HG03066 (cell line): ENCODE measurements around the gene ZCCHC18.
"Not testable (repeated sequence)": the region's sequence is repeated elsewhere in the genome, so short reads cannot be mapped to it uniquely, and the experiment has no call there.

Source experiments
- ATAC-seq: cut with Tn5 transposase; IDR thresholded peaks from one replicate; pipeline ENCODE4 v1.9.1; 2021; ENCODE audit warnings: low read depth; ENCODE audit not compliant: unreplicated experiment

The ZCCHC18 gene

DNA sequence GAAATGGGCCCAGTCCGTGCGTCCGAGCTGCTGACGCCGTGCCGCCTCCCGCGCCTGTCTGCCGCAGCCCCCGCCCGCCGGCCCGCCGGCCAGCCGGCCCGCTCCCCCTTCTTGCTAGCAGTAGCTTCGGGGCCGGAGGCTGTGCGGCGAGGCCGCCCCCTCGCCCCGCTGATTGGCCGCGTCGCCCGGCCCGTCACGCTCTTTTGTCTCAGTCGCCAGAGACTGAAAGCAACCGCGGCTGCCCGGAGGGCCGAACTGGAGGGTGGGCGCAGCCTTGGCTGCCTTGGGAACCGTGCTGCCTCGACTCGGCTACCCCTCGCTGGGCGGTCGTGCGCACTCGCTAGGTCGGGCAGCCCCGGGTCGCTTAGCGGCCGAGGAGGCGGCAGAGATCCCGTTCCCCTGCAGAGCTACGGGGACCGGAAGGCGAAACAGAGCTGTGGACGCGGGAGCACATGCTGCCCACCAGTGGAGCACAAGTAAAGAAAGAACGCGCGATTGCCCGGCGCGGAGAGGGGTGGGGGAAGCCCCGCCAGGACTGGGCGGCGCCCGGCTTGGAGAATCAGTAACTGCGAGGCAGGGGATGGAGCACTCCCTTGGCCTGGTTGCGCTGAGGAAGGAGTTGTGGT, at the start of gene ZCCHC18:
Gene ZCCHC18 (plus strand): TSS at position 198 of the 626 bp plus-strand sequence. CDS start 1,589 bp downstream, outside the sequence.
- ATAC-seq: peak; percentile 64

DNA sequence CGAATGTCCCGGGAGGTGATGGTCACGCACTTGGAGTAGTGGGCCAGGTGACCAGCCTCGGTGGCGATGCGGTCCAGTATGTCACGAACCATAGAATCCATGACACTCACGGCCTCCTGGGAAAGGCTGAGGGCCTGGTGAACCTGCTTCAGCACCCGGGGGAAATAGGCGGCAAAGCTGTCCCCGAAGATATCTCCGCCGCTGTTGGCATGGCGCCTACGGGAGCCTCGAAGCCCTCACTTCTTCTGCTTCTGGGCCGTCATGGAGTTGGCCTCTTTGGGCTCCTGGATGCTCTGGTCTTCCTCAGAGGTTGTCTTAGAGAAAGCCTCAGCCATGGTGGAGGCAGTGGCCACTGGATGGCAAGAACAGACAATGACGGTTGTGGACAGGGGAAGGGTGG, 49.7 kb upstream of the ZCCHC18 start:
- ATAC-seq: not testable (repeated sequence)

DNA sequence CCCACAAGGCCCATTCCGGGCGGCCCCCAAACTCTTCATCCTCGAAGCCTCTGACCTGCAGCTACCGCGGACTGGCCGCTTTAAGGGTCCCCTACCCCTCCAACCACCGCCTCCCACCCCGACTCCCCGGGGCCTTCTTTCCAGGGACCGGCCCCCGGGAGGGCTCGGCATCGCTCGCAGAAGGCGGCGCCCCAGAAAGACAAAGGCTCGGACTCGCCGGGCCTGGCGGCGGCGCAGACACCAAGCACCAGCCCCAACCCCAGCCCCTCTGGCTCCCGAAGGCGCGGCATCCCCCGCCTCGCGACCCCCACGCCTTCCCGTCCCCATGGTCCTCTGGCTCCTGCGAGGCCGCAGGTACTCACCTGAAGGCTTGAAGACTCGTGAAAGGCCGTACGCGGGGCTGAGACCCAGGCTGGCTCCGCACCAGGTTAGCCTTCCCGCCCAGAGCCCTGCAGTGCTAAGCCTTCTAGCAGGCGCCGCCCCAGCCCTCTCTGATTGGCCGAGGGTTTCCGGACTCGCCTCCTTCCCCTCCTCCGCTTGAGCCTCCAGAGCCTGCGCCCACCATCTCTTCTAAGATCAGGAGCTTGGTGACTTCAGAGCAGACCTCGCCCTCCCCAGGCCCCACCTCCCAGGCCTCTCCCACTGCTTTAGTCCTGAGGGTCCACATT, 36.4 kb upstream of the ZCCHC18 start, which contains the start of gene TMSB15C:
Gene TMSB15C (minus strand): TSS at position 459 of the 668 bp plus-strand sequence.
- ATAC-seq: peak; percentile 93

DNA sequence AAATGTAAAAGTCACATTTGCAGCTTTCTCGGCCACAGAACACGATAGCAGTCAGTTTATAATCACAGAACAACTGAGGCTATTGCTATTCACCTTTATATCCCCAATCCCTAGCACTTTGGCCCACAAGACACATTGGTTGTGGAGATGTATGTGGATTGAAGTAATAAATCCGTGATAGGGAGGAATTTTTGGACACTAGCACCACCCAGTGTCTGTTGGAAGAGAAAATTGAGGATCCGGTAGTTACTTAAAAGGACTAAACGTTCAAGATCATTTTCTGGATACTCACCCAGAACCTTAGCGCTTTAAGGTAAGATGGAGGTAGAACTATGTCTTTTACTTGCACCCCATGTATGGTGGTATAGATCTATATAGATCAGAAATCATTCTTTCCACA, 34.5 kb upstream of the ZCCHC18 start:
- not testable (repeated sequence) for ATAC-seq

DNA sequence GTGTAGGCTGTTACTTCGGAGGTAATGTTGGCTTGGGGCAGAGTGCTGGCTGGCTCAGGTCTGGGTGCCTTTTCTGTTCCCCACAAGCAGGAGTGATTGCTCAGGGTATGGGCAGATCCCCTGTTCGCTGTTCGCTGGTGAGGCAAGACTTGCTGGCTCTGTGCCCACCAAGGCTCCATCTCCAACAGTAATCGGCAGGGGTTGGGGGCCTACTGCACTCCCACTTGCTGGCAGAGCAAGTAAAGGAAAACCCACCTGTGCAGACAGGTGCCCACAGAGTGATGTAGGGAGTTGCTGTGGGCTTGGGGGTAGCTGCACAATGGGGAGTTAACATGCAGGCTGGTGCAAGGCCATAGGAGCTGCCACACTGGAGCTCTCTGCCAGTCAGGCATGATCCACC, 28.3 kb upstream of the ZCCHC18 start:
- no peak for ATAC-seq

DNA sequence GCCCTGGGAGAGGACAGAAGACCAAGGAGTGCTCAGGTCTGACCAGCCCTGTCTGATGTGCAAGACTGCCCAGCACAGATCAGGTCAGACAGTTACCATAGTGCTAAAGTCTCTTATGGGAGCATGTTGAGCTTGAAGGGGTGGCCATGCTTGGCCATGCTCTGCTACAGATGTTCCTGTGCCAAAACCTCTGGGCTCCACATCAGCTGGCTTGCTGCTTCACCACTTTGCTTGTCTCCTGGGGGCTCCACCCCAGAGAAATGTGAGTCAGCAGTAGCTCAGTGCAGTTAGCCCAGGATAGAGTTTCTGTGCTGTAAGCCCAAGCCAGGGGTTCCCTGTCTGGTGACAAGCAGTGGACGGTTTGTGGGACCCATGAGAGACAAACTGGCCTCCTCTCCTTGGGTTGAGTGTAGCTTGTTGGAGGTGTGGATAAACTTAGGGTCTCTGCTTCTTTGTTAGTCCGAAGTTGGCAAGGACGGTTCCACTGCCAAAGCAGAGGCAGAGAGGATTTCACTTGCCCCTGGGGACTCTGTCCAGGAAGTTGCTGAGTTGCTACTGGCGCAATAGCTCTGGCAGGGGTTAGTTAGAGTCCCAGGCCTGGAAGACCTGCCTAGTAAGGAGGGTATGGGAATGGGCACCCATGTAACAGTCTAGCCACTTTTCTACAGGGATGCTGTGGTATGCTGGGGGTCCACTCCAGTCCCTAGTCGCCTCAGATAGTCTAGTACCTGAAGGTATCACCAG, 27.6 kb upstream of the ZCCHC18 start:
- ATAC-seq: no peak

DNA sequence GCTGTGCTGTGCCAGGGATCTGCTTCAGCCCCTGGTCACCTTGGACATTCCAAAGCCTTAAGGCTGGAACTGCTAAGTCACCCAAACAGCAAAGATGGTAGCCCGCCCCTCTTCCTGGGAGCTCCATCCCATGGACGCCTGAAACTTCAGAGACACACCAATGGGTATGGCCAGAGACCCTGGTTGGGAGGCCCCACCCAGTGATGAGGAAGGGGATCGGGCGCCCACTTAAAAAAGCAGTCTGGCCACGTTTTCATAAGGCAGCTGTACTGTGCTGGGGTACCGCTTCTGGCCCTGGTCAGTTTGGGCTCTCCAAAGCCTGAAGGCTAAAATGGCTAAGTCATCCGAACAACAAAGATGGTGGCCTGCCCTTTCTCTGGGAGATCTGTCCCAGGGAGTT, 26.8 kb upstream of the ZCCHC18 start:
- ATAC-seq: no peak

DNA sequence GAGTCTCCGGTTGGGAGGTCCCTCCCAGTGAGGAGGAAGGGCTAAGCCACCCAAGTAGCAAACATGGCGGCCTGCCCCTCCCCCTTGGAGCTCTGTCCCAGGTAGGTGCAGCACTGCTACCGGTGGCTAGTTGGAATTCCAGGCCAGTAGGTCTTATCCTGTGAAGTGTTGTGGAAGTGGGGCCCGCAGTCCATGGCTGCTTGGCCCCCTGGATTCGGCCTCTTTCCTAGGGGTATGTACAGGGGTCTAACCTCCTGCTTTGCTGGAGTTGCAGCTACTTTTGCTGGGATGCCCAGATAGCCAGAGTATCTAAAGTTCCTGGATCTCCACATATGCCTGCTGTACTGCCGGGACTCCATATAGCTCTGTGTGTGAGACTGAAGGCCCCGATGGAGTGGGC, 26.4 kb upstream of the ZCCHC18 start:
- ATAC-seq: no peak

DNA sequence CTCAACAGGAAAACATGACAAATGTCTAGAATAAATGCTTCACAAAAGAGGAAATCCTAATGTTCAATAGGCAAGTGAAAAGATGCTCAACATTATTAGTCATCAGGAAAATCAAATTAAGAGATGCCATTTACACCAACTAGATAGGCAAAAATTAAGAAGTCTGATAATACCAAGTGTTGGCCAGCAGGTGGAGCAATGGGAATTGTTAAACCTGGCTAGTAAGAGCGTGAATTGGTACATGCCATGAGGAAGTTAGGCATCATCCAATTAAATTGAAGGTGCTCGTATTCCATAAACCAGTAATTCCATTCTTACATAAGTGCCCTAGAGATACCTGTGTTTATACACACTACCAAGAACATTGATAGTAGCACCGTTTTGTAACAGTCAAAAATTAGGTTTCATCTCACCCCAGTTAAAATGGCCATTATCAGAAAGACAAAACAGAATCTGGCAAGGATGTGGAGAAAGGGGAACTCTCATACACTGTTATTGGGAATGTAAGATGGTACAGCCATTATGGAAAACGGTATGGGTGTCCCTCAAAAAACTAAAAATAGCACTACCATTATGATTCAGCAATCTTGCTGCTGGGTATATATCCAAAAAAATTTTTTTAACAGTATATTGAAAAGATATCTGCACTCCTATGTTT, 14.0 kb upstream of the ZCCHC18 start:
- peak; percentile 83 for ATAC-seq

DNA sequence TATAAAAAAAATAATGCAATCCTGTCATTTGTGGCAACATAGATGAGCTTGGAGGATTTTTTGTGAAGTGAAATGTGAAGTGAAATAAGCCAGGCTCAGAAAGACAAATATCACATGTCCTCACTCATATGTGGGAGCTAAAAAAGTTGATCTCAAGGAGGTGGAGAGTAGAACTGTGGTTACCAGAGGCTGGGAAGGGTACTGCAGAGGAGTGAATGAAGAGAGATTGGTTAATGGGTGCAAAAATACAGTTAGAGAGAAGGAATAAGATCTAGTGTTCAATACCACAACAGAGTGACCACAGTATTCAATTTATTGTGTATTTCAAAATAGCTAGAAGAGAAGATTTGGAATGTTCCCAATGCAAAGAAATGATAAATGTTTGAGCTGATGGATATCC, 13.4 kb upstream of the ZCCHC18 start:
- no peak for ATAC-seq

DNA sequence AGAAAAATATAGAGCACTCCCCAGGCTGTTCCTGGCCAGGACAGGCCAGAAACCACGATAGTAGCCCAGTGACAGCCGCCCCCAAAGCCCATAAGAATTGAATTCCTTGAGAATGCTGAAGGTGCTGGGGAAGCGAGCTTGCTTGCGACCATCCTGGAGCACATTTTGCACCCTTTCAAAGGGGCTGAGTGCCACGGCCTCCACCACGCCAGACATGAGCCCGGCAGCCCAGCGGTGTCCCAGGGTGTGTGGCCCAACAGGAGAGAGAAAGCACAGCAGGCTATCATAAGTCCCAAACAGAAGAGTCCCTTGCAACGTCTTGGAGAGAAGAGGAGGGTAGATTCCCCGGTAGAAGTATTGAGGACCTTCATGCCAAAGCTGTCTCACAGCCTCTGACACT, 7.6 kb upstream of the ZCCHC18 start:
- ATAC-seq: no peak

DNA sequence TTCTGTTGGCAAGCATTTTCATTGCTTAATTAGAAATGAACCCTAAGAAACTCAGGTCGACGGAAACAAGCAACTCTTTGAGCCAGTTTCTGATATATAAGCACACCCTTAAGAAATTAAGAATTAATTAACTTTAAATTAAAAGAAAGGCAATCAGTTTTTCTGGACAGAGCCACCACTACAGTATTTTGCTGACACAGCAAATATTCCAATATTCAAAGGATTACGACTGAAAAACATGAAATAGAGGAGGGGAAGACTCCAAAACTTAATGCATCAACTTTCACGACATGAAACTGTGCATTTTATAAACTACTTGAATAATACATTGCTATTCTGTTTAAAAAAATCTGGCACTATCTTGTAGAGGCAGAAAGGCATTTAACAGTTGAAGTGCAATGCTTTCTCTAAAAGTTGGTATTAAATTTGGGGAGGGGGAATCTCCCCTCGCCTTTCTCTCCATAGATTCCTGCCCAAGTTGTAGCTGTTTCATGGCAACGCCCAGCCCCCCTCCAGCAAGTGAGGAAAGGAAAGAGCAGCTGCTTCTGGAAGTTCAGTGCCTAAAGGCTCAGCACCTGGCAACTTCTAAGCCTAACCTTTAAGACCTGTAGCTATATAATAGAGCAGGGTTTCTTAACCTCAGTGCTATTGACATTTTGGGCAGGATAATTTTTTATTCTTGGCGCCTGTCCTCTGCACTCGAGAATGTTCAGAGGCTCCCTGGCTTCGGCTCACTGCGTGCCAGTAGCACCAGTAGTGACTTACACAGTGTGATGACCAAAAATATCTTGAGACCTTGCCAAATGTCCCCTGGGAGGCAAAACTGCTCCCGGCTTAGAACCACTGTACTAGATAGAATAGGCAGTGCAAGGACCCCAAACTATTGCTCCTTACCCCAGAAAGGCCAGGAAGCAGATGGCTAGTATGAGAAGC, 6.7 kb upstream of the ZCCHC18 start:
- no peak for ATAC-seq

DNA sequence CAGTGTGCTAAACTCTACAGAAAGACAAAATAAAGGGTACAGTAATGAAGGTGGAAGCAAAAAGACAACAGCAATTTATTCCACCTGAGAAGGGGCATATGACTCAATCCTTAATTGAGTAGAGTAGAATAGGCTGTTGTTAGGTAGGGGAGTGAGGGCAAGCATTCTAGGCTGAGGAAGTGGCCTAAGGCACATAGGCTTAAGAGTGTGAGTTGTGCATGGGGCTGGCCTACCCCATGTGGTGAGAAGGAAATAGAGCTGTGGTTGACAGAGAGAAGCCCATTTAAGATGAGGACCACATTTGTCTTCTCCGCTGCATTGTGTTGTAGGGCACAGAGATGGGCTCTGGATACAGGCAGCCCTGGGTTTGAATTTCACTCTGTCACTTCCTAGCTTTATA, 3.4 kb upstream of the ZCCHC18 start:
- ATAC-seq: no peak

DNA sequence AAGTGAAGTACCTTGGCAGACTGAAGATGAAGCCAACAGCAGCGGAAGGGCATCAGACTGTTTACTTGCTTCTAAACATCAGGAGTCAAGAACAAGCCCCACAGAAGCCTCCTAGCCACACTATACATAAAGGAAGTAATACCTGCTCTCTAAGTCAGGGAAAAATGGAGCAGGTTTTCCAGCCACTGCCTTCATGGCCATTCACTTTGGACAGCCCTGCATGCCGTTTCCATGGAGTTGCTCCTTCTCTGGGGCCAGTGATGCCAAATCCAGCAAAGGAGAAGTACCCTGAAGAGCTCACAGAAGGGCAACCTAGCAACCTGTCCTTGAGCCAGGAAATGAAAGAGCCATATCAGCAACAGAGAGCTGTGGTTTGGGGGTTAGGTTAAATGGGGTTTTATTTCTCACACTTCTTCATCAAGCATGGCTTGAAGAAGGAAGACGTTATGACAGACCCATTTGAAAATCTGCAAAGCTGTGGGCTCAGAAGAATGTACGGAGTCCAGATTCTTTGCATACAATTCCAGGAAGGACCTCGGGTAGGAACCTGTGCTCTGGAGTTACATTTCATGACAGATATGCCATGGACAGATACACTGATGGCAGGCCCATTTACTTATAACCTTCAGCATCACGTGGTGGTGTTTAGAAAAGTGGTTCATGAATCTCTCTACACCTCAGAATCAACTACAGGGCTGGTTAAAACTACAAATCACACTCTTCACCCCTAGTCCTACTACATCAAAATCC, 1.7 kb upstream of the ZCCHC18 start:
- ATAC-seq: peak; percentile 48

DNA sequence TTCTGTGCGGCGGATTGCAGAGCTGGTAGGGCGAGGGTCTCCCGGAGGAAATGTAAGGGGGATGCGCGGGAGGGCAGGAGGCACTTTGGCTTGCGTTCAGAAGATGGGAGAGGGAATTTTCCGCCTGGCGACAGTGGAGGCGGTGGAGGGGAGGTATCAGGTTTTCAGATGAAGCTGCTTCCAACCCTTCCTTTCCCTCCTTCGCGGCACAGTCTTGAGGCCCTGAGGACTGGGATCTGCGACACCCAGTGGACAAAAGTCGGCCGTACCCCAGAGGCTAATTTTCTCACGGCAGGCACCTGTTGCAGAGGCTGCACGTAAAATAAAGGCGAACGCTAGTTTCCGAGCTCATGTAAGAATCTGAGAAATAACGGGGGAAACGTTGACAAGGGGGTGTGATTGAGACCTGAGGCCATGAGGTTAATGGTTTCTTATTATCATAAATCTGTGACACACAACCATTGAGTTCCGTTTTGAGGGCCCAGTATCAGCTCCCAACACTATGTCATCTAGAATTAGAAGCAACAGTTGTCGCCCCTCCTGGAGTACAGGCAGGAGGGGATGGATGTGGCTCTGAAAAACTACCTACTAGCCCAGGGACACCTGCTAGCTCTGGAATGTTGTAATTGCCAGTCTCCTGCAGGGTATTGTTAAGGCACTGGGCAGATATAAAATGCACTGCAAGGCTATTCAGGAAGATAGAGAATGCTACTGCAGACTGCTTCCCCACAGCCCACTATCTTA, 1.1 kb downstream of the ZCCHC18 start:
- ATAC-seq: peak; percentile 43

DNA sequence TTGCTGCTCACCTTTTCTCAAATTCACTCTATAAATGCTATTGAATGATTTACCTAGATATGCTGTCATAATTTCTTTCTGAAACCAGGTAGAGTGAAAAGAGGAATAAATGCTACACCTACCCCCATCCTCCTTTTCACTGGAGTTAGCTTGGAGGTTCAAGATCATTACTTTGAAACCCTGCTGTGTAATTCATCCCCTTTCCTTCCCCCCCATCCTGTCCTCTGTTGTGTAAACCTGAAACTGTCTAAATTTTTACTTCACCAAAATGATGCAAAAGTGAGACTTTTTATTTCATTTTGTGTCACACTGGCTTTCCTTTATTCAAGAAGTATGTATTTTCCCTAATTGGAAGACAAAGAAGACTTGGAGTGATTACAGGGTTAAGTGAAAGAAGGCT, 5.4 kb downstream of the ZCCHC18 start:
- ATAC-seq: no peak

DNA sequence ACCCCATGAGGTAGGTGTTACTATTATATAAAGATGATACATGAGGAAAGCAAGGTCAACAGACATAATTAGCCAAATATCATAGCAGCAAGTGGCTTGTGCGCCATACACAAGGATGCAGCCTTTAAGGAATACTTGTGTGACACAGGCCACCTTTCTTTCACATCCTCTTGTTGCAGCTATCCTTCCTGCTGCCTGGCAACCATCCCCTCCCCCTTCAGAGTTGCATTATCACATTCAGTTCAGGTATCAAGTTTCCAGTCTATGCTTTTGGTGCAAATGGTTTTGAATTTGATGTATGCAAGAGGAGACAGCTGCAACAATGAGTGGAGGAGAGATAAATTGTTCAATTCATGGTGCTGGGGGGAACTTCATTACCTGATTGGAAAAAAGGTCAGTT, 6.4 kb downstream of the ZCCHC18 start:
- ATAC-seq: no peak

DNA sequence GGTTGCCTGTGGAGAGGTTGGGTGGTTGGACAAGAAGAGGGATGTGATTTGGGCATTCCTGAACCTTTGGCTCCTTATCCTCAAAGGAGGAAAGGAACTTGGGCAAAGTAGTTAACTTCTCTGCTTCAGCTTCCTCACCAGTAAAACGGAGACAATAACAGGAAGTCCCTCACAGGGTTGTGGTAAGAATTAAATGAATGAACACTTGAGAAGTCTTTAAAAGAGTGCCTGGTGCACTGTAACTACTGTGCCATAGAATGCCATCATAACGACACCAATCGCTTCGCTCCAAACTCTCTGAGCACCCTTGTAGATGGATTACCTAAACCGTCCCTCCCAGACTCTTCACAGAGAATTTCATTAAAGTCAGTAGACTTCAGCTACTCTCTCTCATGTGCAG, 10.5 kb downstream of the ZCCHC18 start:
- no peak for ATAC-seq

DNA sequence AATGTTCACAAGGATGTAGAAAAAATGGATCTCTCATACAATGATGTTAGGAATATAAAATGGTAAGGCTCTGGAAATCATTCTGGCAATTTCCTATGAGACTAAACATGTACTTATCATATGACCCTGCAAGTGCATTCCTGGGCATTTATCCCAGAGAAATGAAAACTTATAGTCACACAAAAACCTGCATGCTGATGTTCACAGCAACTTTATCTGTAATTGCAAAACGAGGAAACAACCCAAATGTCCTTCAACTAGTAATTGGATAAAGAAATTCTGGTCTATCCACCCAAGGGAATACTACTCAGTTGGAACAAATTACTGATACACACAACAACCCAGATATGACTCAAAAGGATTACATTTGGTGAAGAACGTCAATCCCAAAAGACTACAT, 14.5 kb downstream of the ZCCHC18 start:
- no peak for ATAC-seq
